ENCODE measurements around the gene MS4A7. TPM values are rescaled to one million over a fixed set of nuclear protein-coding genes. Genes with fewer than 3 reads are reported as not detected.

Gene MS4A7
- total RNA-seq, 1 donor from 2014 or later = 184 TPM

- Histone ChIP-seq H3K9me3 (no peaks in the 10 kb centered on the region), H3K36me3 (no peaks in the 10 kb centered on the region), H3K27ac (no peak overlapping the region), H3K4me1 (no peaks in the 10 kb centered on the region), H3K4me3 (no peak overlapping the region), H3K27me3 (no peaks in the 10 kb centered on the region)
- ATAC-seq (peak; percentile 60), DNase-seq (no peak)
- intact Hi-C loops (cut with DNase I) = no loop called here
- TF ChIP-seq, protein P1, sequence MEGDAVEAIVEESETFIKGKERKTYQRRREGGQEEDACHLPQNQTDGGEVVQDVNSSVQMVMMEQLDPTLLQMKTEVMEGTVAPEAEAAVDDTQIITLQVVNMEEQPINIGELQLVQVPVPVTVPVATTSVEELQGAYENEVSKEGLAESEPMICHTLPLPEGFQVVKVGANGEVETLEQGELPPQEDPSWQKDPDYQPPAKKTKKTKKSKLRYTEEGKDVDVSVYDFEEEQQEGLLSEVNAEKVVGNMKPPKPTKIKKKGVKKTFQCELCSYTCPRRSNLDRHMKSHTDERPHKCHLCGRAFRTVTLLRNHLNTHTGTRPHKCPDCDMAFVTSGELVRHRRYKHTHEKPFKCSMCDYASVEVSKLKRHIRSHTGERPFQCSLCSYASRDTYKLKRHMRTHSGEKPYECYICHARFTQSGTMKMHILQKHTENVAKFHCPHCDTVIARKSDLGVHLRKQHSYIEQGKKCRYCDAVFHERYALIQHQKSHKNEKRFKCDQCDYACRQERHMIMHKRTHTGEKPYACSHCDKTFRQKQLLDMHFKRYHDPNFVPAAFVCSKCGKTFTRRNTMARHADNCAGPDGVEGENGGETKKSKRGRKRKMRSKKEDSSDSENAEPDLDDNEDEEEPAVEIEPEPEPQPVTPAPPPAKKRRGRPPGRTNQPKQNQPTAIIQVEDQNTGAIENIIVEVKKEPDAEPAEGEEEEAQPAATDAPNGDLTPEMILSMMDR (IDR thresholded peaks at IDR 0.05) = no peak
Observed at GRCh38 chr11:60394666-60395380, 16.5 kb downstream of the MS4A7 start.

DNA sequence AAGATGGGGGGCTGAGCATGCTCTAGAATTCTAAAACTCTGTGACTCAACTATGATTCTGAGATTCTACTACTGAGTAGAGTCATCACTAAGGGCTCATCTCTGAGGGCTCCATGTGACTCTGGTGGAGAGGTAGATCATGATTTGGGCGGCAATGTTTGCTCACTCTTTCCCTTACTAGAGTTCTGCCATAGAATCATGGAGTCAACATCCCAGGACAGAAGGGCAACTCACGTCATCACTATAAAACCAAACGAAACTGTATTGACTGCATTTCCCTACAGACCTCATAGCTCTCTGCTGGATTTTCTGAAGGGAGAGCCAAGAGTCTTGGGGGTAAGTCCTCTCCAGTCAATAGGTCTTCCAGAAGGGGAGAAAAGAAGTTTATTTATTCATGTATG is 18.1 kb downstream of the MS4A7 start, which contains the start of gene MS4A14:
Gene MS4A14, plus strand, starts transcription at position 78 of the 400 bp plus-strand sequence. Its CDS starts 120 bp downstream, at position 198.
- no peaks in the 10 kb centered on the region for H3K4me1 ChIP-seq
- no peaks in the 10 kb centered on the region for H3K36me3 ChIP-seq
- TF ChIP-seq, protein P1 (IDR thresholded peaks at IDR 0.05) = no peak
- ATAC-seq = peak; percentile 47
- H3K27me3 ChIP-seq = no peaks in the 10 kb centered on the region
- intact Hi-C loops (cut with DNase I) = no loop called here
- DNase-seq = no peak
- no peak within 1 kb of the TSS for H3K4me3 ChIP-seq
- H3K27ac ChIP-seq = peak within 1 kb of the TSS; percentile 38
- no peaks in the 10 kb centered on the region for H3K9me3 ChIP-seq

GRCh38 chr11:60396799-60397198 is 18.5 kb downstream of the MS4A7 start:
- H3K27me3 ChIP-seq = no peaks in the 10 kb centered on the region
- no peaks in the 10 kb centered on the region for H3K36me3 ChIP-seq
- no peaks in the 10 kb centered on the region for H3K9me3 ChIP-seq
- no peaks in the 10 kb centered on the region for H3K4me1 ChIP-seq
- TF ChIP-seq, protein P1 (IDR thresholded peaks at IDR 0.05) = no peak
- H3K27ac ChIP-seq = peak overlapping the region; percentile 38
- H3K4me3 ChIP-seq = no peak overlapping the region
- intact Hi-C loops (cut with DNase I) = no loop called here
- DNase-seq (no peak), ATAC-seq (peak; percentile 74)

DNA sequence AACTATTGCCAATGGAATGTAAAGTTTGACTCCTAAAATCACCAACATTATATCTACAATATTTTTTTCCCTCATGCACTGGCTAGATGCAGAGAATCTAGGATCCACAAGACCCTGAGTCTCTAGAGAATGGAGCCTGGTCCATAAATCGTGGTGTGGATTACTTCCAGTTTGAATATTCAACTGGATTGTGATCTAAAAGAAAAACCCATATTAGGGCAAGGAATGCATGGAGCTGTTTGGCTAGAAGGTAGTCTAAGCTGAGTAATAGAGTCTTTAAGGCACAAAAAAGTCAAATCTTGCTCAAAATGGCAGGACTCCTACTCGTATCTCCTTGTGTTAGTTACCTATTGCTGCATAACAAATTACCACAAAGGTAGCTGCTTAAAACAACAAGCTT is 41.7 kb downstream of the MS4A7 start:
- DNase-seq (no peak), ATAC-seq (no peak)
- TF ChIP-seq, protein P1 (IDR thresholded peaks at IDR 0.05) = no peak
- Histone ChIP-seq H3K36me3 (no peaks in the 10 kb centered on the region), H3K4me1 (no peaks in the 10 kb centered on the region), H3K9me3 (no peaks in the 10 kb centered on the region), H3K27me3 (no peaks in the 10 kb centered on the region), H3K4me3 (no peak overlapping the region), H3K27ac (no peak overlapping the region)
- intact Hi-C loops (cut with DNase I) = no loop called here

DNA sequence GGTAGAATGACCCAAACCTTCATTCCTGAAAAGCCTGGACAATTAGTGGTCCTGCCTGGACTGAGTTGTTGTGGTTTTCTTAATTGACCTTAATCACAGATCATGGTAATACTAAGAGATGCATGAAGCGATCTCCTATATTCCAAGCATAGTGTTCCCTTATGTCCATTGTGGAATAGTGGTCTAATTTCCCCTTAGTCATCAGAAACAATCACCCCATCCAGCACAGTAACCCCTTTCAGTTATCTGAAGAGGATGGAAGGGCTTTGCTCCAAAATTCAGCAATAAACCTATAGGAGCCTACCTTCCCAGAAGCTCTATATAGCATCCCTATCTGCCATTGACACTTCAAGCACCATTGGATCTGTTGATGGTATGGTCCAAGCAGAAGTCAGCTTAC is 44.3 kb downstream of the MS4A7 start:
- ATAC-seq (no peak), DNase-seq (no peak)
- Histone ChIP-seq H3K4me1 (no peaks in the 10 kb centered on the region), H3K4me3 (no peak overlapping the region), H3K27ac (no peak overlapping the region), H3K9me3 (no peaks in the 10 kb centered on the region), H3K27me3 (no peaks in the 10 kb centered on the region), H3K36me3 (no peaks in the 10 kb centered on the region)
- TF ChIP-seq, protein P1 (IDR thresholded peaks at IDR 0.05) = no peak
- intact Hi-C loops (cut with DNase I) = no loop called here
